Measurements from ENCODE around the gene TRMO. TPM values are rescaled to one million over a fixed set of nuclear protein-coding genes. Genes with fewer than 3 reads are reported as not detected.

TRMO gene
- total RNA-seq, 1 experiment from 2014 or later, result 36.7 TPM

Other genes starting within 250 kb of the TRMO start
- 0.81 and 7.7 TPM in 2 replicates for gene XPA, start 225.2 kb downstream of the TRMO start, total RNA-seq (2014; rRNA removed; shearing (Covaris generic); ENCODE audit: low replicate concordance)
- not detected in 2 replicates for gene FOXE1, start 69.3 kb downstream of the TRMO start, total RNA-seq (2014; rRNA removed; shearing (Covaris generic); ENCODE audit: low replicate concordance)
- not detected in 2 replicates for gene HEMGN, start 15.7 kb upstream of the TRMO start, total RNA-seq (2014; rRNA removed; shearing (Covaris generic); ENCODE audit: low replicate concordance)
- 1.4 and 7.2 TPM in 2 replicates for gene ANP32B, start 60.8 kb upstream of the TRMO start, total RNA-seq (2014; rRNA removed; shearing (Covaris generic); ENCODE audit: low replicate concordance)
- 60.8 and 98.6 TPM in 2 replicates for gene NANS, start 134.2 kb upstream of the TRMO start, total RNA-seq (2014; rRNA removed; shearing (Covaris generic); ENCODE audit: low replicate concordance)
- gene TRIM14, start 196.7 kb upstream of the TRMO start, total RNA-seq (2014; rRNA removed; shearing (Covaris generic); ENCODE audit: low replicate concordance), result 5.7 and 14.6 TPM in 2 replicates

Measured in Caki2 (cell line).